Omental fat pad (tissue), 4 donors: ENCODE measurements around the gene DHX58. TPM values are rescaled to one million over a fixed set of nuclear protein-coding genes. Genes with fewer than 3 reads are reported as not detected.

Experiments
- ATAC-seq: fragments of 150-250 bp; one replicate; pipeline ENCODE4 v1.9.1; 2016; ENCODE audit warnings: mild to moderate bottlenecking, moderate library complexity; ENCODE audit not compliant: low FRiP score
- DNase-seq: peaks from one replicate; pipeline ENCODE4 v3.0.0-alpha.2; 2019; ENCODE audit warnings: low spot score
- total RNA-seq, 4 donors: library from RNA; depleted of rRNA; stranded (reverse); fragments of >200 nt; gene quantifications; one replicate each; pipeline ENCODE4 v1.1.0, GENCODE V29; 2016
- TF ChIP-seq, protein P1 (sequence below), 3 donors: fragments of 450-650 bp; IDR thresholded peaks; one replicate each; pipeline ENCODE4 v1.5.1; 2016 to 2017; ENCODE audit warnings: antibody characterized with exemption in 3 of 3, mild to moderate bottlenecking in 3 of 3, moderate library complexity in 2 of 3

Gene DHX58
- total RNA-seq, 4 donors from 2014 or later, result 7.8 to 21.8 (median 10.2) TPM

- DNase-seq (no peak), ATAC-seq (no peak)
- TF ChIP-seq, protein P1, sequence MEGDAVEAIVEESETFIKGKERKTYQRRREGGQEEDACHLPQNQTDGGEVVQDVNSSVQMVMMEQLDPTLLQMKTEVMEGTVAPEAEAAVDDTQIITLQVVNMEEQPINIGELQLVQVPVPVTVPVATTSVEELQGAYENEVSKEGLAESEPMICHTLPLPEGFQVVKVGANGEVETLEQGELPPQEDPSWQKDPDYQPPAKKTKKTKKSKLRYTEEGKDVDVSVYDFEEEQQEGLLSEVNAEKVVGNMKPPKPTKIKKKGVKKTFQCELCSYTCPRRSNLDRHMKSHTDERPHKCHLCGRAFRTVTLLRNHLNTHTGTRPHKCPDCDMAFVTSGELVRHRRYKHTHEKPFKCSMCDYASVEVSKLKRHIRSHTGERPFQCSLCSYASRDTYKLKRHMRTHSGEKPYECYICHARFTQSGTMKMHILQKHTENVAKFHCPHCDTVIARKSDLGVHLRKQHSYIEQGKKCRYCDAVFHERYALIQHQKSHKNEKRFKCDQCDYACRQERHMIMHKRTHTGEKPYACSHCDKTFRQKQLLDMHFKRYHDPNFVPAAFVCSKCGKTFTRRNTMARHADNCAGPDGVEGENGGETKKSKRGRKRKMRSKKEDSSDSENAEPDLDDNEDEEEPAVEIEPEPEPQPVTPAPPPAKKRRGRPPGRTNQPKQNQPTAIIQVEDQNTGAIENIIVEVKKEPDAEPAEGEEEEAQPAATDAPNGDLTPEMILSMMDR (IDR thresholded peaks at IDR 0.05), result no peak
Measured at GRCh38 chr17:42078396-42079043, 34.0 kb downstream of the DHX58 start.

GRCh38 chr17:42077755-42078154 lies 34.8 kb downstream of the DHX58 start:
- TF ChIP-seq, protein P1 (IDR thresholded peaks at IDR 0.05), result no peak
- ATAC-seq, result no peak
- no peak for DNase-seq

DNA sequence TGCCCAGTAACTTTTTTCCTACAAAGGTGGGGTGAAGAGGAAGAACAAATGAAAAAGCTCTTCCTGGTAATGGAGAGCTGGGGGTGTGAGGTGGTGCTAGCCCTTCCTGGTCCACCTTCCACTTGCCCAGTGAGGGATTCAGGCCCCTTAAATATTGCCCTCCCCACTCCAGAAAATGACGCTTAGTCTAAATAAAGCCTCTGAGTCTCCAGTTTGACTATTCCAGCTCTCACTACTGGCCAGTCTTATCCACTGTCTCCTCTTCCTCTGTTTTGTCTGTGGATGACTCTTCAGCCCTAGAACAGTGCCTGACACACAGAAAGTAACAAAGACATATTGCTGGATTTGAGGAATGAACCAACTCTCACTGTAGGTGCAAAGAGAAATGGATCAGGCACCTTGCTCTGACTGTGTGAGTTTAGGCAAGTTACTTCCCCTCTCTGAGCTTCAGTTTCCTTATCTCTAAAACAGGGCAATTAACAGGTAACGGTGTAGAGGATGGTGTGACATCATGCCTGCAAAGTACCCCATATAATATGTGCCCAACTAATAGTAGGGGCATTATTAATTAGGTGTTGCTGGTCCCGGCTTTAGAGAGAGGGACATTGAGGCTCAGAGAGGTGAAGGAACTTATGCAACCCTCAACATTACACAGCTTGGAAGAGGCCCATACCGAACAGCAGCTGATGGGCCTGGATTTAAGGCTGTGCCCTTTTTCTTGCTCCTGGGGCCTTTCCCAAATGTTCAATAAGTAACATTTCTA lies 35.5 kb downstream of the DHX58 start:
- DNase-seq, result no peak
- TF ChIP-seq, protein P1 (IDR thresholded peaks at IDR 0.05), result no peak
- no peak for ATAC-seq

- ATAC-seq (no peak), DNase-seq (no peak)
- TF ChIP-seq, protein P1 (IDR thresholded peaks at IDR 0.05), result no peak
Measured at GRCh38 chr17:42075789-42076188, 36.7 kb downstream of the DHX58 start.

DNA sequence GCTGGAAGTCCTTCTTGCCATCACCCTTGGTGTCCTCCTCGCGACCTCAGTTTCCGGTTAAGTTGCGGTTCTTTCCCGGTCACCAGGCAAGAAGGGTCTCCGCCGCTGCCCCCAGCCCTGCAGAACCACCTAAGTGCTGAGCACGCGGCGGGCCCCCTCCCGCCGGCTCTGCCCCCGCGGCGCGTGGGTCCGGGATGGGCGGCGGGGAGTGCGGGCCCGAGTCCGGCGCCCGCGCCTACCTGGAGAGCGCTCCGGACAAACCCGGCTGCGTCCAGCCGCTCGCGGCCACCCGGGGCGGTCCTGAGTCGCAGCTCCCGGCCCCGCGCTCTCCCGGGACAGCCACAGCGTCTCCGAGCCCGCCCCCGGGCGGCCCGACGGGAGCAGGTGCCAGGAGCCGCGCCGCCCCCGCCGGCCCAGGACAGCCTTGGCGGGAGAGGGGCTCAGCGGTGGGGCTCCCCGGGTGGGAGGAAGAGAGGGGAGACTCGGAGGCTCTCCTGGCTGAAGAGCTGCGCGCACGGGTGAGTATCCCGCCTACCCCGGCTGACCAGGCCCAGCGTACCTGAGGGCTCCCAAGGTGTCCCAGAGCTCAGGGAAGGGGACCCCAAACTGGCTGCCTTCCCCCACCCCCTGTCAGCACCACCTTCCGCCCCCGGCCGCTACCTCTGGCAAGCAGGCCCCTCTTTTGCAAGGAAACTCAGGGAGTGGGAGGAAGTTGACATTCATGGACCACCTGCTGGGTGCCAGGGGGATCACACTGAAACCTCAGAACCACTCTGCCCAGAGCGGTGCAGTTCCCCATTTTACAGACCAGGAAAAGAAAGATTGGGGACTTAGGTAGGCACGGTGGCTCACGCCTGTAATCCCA lies 40.0 kb downstream of the DHX58 start:
- ATAC-seq (no peak), DNase-seq (no peak)
- TF ChIP-seq, protein P1 (IDR thresholded peaks at IDR 0.05), result no peak

GRCh38 chr17:42071810-42072209 lies 40.7 kb downstream of the DHX58 start:
- DNase-seq (no peak), ATAC-seq (no peak)
- TF ChIP-seq, protein P1 (IDR thresholded peaks at IDR 0.05), result no peak
